GM21619 (cell line): ENCODE data around the gene PARD3B.

Source experiments
- ATAC-seq: cut with Tn5 transposase; IDR thresholded peaks from one replicate; pipeline ENCODE4 v1.9.1; 2021; ENCODE audit not compliant: unreplicated experiment

PARD3B gene

DNA sequence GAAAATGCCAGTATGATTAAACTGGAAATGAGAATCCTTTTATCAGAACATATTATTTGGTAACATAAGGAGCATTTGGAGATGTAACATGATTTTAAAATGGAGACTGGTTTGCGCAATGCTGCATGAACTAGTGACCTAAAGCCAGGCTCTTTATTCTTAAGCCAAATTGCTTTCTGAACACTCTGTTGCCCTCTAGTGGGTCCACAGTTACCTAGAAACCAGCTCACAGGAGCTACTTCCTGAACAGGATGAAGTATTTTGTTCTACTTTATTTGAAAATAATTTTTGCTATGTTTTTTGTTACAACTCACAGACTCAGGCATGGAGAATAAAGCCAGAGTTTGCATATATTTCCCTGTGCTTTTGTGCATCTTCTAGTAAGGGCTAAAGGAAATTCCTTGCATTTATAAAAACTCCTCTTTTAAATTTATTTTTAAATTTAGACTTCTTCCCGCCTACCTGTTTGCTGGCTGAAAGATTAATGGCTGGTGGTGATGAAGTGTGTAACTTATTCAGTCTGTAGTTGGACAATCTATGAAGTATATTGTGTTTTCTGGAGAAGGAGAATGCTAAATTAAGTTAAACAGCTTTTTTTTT lies 146.7 kb downstream of the PARD3B start:
- ATAC-seq = peak; percentile 76

DNA sequence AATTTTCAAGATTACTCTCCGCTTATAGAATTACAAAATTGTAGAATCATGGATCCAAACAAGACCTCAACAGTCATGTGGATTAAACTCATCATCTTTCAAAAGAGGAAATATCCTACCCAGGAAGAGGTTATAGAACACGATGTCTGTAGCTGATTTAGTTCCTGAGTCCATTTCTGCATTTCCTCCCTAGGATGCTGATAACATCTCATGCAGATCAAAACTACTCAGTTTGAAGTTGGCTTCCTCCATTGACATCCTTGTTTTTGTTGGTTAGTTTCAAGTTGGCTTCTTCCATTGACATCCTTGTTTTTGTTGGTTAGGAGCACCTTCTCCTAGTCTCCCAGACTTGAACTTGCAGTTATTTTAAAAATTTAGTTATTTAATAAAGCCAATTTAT lies 147.5 kb downstream of the PARD3B start:
- no peak for ATAC-seq

DNA sequence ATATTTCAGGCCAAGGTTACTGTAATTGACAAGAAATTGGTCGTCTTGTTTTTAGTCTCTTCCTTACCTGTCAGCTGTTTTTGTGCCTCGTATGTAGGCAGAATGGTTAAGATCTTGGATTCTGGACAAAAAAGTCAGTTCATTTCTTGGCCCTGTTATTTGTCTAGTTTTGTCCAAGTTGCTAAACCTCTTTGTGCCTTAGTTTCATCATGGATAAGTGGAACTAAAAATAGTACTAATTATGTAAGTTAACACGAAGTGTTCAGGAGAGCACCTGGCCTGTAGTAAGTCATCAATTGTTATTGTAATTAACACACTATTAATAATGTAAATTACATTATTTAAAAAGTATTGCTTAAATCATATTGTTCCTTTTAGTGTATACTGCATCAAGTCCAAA lies 148.0 kb downstream of the PARD3B start:
- ATAC-seq = no peak

DNA sequence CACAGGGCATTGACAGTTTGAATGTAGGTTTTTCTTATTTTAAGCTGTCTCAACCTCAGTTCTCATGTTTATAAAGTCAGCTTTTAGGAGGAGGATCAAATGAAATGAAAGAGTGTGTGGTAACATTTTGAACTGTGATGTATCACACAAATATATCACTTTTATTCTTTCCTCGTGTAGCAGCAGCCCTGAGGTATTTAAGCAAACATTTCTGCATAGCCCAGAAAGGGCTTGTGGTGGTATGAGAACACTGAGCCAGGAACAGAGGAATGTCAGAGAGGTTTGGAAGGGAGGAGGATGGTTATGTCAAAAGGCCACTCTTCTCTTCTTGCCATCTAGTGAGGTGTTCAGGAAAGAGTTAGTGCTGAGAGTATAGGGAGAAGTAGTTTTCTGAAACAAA lies 150.2 kb downstream of the PARD3B start:
- no peak for ATAC-seq

DNA sequence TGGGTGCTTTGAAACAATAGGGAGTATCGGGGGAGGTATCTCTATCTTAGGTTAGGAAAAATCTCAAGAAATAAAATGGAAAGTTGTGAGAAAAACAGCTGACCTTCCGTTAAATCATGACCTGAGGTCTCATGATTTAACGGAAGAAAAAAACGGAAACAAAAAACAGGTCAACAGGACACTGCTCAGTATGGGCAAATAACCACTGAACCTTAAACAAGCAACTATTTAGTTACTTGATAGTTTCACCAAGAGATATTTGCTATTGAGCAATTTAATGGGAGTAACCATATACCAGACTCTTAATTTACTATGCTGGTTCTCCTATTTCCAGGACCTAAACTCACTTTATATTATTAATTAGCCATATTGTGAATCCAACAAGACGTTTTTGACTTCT lies 150.8 kb downstream of the PARD3B start:
- no peak for ATAC-seq

DNA sequence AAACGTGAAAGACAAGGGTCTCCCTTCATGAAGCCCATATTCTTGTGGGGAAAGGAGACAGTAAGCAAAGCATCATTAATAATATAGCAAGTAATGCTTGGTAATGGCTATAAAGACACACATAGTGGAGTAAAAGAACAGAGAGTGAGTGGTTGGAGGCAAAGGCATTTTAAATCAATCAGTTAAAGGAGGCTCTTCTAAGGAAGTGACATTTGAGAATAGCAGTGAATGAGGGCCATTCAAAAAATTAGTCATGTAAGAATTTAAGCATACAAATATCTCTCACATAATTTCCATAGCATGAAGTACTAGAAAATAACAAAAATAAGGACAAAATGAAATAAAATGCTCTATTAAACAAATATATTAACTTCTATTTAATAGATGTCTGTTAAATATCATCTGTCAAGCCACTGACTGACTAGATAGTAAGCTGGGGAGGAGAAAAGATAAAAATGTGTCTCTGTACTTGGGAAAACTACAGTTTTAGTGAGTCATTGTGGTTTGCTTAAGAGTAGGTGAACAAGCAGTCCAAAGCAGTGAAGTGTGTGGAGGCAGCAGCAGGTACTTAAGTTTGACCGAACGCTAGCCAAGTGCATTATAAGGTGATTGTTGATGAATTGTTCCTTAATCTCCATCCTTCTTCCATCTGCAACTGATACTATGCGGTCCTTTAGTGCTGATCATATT lies 160.1 kb downstream of the PARD3B start:
- no peak for ATAC-seq

DNA sequence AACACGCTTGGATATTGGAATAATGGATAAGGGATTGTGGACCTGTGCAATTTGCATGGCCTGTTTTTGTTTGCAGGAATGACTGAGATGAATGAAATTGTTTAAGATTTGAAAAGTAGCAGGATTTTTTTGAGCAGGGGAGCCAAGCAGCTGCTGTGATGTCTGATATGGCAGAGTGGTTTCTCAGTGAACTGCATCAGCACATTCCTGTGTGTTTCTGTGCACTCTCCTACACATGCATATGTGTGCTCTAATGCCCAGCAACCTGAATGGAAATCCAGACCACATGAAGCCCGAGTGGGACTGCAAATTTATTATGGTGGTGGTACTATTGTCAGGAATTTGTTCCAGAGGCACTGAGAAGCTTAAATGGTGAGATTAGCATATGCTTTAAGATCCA lies 161.7 kb downstream of the PARD3B start:
- ATAC-seq = no peak

DNA sequence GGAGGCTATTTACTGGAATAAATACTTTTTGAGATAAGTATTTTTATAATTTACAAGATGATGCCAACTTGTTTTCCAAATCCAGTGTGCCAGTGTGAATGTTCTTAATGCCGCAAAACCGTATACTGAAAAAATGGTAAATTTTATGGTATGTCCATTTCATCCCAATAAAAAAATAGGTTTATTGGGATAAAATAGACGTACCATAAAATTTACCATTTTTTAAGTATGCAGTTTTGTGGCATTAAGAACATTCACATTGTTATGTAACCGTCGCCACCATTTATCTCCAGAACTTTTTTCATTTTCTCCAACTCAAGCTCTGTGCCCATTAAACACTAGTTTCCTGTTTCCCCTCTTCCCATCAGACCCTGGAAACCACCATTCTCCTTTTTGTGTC lies 167.9 kb downstream of the PARD3B start:
- ATAC-seq = no peak

DNA sequence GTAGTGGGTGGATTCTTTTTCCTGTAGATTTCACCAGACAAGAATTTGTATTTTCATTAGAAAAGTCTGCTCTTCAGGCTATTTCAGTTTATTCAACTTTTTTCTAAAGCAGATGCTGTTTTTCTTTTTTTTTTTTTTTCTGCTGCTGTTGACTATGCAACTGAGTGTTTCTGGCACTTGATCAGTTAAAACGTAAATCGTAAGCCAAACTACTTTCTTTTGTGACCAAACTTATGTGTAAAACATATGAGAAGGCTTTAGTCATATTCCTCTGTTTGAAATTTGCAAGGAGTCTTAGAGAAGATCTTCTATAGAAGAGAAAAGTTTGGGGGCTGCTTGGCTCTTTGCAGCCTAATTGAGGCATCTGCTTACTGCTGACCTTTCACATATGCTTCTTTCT lies 170.1 kb downstream of the PARD3B start:
- ATAC-seq = no peak

DNA sequence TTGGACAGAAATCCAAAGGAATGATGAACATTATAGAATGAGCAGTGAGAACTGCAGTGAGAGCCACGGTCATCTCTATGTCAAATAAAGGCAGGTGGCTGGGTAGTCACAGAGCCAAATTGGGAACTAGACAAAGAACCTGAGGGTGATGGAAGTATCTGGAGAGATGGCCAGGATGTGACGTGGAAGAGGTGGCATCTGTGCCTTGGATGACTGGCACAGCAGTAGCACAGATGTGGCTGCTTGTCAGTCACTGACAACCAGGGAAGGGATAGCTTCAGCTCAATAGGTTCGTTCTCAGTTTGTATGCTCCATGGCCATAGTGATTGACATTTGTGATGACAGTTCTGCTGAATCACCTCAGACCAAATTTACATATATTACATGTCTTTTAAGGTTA lies 172.3 kb downstream of the PARD3B start:
- no peak for ATAC-seq

DNA sequence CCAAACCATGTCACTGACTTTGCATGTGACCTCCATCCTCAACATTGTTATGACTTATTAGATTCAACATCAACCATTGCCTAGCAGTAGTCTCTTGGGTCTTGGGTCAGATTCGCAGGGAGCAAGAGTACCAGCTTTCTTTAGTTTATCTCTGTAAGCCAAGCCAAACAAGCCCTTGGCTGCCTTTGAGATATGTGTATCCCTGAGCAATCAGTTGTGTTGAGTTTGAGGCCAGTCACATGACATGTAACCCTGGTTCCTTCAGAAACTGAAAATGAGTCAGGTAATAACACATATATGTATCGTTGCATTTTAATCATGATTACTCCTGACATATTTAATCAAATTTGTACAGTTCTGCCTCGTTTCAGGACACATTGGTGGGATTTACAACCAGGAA lies 173.3 kb downstream of the PARD3B start:
- ATAC-seq = no peak

DNA sequence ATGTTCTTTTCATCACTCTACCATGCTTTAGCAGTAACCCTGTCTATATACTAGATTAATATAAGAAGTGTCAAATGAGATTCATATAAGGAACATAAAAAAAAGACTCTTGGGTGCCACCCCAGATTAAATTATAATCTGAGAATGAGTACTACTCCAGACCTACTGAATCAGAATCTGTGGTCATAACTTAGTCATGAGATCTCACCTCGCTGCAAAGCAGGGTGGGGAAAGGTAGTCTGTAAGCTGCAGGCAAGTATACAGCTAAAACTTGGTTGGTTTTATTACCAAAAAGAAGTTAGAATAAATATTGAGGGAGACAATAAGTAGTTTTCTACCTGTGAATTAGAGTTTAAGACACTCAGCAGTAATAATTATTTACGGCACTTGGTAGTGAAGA lies 175.6 kb downstream of the PARD3B start:
- no peak for ATAC-seq

DNA sequence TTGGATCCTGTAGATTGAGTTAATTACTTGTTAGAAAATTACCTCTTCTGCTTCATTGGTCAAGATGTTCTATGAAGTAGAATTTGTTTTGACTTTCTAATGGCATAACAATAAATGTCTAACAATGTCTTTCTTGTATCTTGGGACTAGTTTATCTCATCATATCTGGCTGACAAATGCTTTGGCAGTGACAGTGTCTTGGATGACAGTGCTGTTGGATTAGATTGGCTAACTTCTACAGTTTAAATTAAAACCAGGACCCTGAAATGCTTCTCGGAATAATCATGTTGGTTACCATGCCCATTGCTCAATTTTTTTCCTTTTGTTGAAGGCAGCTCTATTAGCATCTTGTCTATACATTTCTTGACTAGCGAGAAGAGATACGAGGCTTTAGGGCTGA lies 176.9 kb downstream of the PARD3B start:
- no peak for ATAC-seq

DNA sequence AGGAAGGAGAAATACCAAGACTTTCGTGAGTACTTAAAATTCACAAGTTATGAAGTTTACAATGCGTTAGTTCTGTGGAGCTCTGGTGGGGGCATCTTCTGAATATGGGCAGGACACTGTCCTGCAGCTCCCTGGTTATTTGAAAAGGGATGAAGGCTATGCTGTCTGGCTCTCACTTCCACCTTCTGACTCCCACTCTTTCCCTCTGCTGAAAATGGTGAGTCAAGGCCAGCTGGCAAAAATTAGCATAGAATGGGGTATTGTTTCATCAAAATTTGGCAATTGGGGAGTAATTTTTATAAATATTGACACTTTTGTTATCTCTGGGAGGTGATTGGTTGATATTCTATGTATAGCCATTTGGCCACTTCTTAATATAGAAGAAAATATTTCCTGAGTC lies 177.4 kb downstream of the PARD3B start:
- ATAC-seq = no peak

DNA sequence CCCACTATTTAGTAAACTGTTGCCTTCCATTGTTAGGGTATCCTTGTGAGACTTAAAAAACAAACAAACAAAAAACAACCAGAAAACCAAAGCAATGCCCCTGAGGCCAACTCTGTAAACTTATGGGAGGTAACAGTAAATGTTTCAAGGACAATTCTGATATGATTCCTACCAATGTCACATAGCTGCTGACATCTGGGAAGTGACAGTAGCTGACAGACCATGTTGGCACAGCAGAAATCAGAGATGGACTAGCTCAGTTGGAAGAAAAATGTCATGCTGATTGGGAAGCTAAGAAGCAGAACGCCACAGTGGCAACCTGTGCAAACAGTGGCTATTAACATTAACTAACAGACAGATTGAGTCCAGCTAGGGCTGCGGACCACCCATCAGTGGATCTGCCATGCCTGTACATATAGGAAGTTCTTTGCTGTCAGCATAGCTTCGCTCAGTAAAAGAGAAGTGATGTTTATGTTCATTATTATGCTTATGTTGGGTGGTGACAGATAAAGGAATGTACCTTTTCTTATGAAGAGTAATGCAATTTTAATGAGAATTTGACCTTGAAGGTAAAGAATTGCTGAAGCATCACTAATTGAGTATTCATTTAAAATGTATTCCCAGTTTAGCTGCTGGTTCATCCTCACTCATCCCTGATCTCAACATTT lies 180.6 kb downstream of the PARD3B start:
- no peak for ATAC-seq

DNA sequence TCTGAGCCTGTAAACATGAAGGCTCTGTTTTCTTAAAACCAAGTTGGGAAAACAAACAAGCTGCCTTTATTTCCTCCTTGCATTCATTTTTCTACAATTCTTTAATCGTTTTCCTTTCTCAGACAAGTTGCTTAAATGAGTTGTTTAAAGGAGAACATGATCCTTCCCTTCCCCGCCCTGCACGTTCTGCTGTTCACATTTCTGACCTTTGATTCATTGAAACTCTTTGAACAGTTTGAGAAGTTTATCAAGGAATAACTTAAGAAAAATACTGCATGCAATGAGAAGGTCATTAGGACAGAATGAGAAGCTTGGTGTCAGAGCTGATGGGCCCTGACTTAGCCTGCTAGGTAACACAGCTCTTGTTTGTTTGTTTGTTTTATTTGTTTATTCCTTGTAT lies 181.6 kb downstream of the PARD3B start:
- ATAC-seq = no peak

DNA sequence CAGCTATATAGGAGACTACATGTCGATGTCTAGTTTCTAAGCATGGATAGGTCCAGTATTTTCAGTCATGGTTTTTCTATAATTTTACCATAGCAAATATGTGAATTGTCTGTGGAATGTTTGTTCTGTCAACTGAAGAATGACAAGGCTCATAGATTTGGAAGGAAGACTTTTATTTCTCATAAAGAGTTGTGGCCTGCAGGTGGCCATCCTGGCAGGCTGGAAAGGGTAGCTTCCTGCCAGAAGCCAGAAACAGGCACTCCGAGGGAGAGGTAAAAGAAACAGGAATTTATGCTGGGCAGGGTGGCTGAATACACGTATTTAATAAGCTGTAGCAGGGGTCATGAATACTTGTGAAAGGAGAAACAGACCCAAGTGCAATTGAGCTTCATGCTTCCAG lies 182.1 kb downstream of the PARD3B start:
- ATAC-seq = no peak

DNA sequence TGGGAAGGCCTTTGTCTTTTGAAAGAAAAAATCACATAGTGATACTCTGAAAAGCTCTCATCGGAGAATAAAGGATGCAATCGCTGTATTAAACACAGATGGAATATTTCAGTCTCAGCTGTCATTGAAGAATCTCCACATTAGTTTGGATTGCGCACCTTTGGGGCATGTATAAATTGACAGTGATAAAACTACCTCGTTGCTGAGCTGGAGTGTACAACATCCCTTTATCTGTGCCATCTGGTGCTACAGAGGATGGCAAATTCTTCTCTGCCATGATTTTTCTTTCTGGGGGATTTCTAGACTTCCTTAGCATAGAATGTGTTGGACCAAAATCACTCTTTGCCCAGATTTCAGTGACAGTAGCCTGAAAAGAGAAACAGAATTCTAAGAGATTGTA lies 185.3 kb downstream of the PARD3B start:
- no peak for ATAC-seq

DNA sequence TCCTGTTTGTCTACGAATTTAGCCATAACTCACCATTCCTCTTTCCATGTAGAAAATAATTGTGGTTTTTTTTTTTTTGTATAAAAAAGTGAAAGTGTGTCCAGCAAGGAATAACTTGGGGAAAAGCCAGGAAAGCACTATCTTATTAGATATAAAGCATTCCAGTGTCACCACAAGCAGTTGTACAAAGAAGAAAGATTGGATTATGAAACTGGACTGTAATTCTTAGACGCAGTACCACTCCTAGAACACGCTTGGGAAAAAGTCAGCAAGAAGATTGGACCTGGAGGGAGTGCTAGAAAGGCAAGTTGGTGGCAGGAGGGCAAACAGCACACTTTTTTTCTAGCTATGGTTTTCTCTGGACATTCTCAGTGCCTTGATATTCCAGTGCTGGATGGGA lies 186.7 kb downstream of the PARD3B start:
- ATAC-seq = no peak

DNA sequence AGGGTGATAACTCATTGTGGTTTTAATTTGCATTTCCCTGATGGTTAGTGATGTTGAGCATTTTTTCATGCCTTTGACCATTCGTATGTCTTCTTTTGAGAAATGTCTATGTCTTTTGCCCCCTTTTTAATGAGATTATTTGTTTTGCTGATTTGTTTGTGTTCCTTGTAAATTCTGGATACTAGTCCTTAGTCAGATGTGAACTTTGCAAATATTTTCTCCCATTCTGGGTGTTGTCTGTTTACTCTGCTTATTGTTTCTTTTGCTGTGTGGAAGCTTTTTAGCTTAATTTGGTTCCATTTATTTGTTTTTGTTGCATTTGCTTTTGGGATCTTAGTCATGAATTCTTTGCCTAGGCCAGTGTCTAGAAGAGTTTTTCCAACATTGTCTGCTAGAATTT lies 192.0 kb downstream of the PARD3B start:
- no peak for ATAC-seq

DNA sequence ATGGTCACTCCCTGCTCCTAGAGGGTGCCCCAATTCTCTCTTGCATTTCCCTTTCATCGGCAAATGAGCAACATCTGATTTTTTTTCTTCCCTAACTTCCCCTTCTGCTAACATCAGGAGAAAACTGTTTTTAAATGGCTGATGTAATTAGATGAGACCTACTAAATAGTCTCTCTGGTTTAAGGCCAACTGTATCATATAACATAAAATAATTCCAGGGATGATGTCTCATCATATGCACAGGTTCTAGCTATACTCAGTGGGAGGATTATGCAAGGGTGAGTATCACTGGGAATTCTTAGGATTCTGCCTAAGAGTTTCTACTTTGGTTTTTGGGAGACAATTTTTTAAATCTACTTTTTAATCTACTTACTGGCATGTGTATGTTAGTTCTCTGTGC lies 193.4 kb downstream of the PARD3B start:
- ATAC-seq = no peak

DNA sequence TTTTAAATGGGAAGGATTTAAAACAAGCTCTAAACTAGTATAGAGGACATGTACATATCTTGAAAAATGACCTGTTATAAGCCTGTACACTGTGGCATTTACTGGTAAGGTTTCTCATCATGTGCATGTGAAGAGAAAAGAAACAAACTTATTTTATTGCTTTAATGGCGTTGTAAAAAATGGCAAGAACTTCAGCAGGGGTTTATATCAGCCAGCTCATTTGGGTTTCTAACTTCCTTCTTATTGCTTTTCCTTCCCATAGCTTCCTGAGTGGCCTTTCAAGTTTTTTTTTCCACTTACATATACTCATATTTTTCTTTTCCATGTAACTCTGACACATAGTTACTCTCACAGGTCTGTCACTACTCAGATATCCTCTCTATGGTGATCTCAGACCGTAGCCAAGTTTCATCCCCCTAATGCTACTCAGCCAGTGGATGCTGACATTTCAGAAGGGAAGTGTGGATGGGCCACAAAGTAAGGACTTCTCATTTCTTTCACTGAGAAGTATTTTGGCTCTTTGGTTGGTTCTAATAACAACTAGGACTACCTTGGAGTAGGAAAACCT lies 198.2 kb downstream of the PARD3B start:
- no peak for ATAC-seq
